ENCODE results near the gene SLC49A3.

DNA sequence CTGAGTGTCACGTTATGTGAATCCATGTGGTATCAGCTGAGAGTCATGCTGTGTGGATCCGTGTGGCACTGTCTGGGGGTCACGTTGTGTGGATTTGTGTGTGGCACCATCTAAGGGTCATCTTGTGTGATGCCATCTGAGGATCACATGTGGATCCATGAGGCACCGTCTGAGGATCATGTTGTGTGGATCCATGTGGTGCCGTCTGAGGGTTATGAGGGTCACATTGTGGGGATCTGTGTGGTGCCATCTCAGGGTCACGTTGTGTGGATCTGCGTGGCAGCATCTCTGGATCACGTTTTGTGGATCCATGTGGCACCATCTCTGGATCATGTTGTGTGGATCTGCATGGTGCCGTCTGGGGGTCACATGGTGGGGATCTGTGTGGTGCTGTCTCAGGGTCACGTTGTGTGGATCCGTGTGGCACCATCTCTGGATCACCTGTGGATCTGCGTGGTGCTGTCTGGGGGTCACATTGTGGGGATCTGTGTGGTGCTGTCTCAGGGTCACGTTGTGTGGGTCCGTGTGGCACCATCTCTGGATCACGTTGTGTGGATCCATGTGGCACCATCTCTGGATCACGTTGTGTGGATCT lies 56.7 kb downstream of the SLC49A3 start:
- TF ChIP-seq, protein P1, sequence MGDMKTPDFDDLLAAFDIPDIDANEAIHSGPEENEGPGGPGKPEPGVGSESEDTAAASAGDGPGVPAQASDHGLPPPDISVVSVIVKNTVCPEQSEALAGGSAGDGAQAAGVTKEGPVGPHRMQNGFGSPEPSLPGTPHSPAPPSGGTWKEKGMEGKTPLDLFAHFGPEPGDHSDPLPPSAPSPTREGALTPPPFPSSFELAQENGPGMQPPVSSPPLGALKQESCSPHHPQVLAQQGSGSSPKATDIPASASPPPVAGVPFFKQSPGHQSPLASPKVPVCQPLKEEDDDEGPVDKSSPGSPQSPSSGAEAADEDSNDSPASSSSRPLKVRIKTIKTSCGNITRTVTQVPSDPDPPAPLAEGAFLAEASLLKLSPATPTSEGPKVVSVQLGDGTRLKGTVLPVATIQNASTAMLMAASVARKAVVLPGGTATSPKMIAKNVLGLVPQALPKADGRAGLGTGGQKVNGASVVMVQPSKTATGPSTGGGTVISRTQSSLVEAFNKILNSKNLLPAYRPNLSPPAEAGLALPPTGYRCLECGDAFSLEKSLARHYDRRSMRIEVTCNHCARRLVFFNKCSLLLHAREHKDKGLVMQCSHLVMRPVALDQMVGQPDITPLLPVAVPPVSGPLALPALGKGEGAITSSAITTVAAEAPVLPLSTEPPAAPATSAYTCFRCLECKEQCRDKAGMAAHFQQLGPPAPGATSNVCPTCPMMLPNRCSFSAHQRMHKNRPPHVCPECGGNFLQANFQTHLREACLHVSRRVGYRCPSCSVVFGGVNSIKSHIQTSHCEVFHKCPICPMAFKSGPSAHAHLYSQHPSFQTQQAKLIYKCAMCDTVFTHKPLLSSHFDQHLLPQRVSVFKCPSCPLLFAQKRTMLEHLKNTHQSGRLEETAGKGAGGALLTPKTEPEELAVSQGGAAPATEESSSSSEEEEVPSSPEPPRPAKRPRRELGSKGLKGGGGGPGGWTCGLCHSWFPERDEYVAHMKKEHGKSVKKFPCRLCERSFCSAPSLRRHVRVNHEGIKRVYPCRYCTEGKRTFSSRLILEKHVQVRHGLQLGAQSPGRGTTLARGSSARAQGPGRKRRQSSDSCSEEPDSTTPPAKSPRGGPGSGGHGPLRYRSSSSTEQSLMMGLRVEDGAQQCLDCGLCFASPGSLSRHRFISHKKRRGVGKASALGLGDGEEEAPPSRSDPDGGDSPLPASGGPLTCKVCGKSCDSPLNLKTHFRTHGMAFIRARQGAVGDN (IDR thresholded peaks at IDR 0.05), result no peak
- TF ChIP-seq, protein P2, sequence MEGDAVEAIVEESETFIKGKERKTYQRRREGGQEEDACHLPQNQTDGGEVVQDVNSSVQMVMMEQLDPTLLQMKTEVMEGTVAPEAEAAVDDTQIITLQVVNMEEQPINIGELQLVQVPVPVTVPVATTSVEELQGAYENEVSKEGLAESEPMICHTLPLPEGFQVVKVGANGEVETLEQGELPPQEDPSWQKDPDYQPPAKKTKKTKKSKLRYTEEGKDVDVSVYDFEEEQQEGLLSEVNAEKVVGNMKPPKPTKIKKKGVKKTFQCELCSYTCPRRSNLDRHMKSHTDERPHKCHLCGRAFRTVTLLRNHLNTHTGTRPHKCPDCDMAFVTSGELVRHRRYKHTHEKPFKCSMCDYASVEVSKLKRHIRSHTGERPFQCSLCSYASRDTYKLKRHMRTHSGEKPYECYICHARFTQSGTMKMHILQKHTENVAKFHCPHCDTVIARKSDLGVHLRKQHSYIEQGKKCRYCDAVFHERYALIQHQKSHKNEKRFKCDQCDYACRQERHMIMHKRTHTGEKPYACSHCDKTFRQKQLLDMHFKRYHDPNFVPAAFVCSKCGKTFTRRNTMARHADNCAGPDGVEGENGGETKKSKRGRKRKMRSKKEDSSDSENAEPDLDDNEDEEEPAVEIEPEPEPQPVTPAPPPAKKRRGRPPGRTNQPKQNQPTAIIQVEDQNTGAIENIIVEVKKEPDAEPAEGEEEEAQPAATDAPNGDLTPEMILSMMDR (IDR thresholded peaks at IDR 0.05 in 2 of 3, conservative IDR thresholded peaks at IDR 0.05 in 1 of 3; ENCODE audit: control insufficient read depth in 2 of 3, extremely low read depth in 1 of 3, insufficient read depth in 1 of 3, low read depth in 3 of 3, low read length in 3 of 3), result no peak
- no peak for TF ChIP-seq SP1 (IDR thresholded peaks at IDR 0.05; ENCODE audit: low read depth, low read length)
- TF ChIP-seq MYC (IDR thresholded peaks at IDR 0.05; ENCODE audit: insufficient read depth, insufficient read length, insufficient replicate concordance, low read length, severe bottlenecking), result no peak
- no peak for TF ChIP-seq GABPA (IDR thresholded peaks at IDR 0.05; ENCODE audit: low read depth)
- TF ChIP-seq, protein P3, sequence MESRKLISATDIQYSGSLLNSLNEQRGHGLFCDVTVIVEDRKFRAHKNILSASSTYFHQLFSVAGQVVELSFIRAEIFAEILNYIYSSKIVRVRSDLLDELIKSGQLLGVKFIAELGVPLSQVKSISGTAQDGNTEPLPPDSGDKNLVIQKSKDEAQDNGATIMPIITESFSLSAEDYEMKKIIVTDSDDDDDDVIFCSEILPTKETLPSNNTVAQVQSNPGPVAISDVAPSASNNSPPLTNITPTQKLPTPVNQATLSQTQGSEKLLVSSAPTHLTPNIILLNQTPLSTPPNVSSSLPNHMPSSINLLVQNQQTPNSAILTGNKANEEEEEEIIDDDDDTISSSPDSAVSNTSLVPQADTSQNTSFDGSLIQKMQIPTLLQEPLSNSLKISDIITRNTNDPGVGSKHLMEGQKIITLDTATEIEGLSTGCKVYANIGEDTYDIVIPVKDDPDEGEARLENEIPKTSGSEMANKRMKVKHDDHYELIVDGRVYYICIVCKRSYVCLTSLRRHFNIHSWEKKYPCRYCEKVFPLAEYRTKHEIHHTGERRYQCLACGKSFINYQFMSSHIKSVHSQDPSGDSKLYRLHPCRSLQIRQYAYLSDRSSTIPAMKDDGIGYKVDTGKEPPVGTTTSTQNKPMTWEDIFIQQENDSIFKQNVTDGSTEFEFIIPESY (IDR thresholded peaks at IDR 0.05), result no peak
- no peak for TF ChIP-seq NR2C1 (IDR thresholded peaks at IDR 0.05)
- TF ChIP-seq, protein P4, sequence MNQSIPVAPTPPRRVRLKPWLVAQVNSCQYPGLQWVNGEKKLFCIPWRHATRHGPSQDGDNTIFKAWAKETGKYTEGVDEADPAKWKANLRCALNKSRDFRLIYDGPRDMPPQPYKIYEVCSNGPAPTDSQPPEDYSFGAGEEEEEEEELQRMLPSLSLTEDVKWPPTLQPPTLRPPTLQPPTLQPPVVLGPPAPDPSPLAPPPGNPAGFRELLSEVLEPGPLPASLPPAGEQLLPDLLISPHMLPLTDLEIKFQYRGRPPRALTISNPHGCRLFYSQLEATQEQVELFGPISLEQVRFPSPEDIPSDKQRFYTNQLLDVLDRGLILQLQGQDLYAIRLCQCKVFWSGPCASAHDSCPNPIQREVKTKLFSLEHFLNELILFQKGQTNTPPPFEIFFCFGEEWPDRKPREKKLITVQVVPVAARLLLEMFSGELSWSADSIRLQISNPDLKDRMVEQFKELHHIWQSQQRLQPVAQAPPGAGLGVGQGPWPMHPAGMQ (IDR thresholded peaks at IDR 0.05; ENCODE audit: borderline replicate concordance), result no peak
- TF ChIP-seq, protein P5, sequence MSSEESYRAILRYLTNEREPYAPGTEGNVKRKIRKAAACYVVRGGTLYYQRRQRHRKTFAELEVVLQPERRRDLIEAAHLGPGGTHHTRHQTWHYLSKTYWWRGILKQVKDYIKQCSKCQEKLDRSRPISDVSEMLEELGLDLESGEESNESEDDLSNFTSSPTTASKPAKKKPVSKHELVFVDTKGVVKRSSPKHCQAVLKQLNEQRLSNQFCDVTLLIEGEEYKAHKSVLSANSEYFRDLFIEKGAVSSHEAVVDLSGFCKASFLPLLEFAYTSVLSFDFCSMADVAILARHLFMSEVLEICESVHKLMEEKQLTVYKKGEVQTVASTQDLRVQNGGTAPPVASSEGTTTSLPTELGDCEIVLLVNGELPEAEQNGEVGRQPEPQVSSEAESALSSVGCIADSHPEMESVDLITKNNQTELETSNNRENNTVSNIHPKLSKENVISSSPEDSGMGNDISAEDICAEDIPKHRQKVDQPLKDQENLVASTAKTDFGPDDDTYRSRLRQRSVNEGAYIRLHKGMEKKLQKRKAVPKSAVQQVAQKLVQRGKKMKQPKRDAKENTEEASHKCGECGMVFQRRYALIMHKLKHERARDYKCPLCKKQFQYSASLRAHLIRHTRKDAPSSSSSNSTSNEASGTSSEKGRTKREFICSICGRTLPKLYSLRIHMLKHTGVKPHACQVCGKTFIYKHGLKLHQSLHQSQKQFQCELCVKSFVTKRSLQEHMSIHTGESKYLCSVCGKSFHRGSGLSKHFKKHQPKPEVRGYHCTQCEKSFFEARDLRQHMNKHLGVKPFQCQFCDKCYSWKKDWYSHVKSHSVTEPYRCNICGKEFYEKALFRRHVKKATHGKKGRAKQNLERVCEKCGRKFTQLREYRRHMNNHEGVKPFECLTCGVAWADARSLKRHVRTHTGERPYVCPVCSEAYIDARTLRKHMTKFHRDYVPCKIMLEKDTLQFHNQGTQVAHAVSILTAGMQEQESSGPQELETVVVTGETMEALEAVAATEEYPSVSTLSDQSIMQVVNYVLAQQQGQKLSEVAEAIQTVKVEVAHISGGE (CRISPR knock-in tag; IDR thresholded peaks at IDR 0.05), result no peak
- no peak for TF ChIP-seq JUND (IDR thresholded peaks at IDR 0.05; ENCODE audit: low read depth, low read length)
- TF ChIP-seq, protein P6, sequence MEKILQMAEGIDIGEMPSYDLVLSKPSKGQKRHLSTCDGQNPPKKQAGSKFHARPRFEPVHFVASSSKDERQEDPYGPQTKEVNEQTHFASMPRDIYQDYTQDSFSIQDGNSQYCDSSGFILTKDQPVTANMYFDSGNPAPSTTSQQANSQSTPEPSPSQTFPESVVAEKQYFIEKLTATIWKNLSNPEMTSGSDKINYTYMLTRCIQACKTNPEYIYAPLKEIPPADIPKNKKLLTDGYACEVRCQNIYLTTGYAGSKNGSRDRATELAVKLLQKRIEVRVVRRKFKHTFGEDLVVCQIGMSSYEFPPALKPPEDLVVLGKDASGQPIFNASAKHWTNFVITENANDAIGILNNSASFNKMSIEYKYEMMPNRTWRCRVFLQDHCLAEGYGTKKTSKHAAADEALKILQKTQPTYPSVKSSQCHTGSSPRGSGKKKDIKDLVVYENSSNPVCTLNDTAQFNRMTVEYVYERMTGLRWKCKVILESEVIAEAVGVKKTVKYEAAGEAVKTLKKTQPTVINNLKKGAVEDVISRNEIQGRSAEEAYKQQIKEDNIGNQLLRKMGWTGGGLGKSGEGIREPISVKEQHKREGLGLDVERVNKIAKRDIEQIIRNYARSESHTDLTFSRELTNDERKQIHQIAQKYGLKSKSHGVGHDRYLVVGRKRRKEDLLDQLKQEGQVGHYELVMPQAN (conservative IDR thresholded peaks at IDR 0.05), result no peak
- TF ChIP-seq DPF2 (IDR thresholded peaks at IDR 0.05), result no peak
- no peak for TF ChIP-seq POLR2A (IDR thresholded peaks at IDR 0.05; ENCODE audit: low read depth, low read length)

All from GM12878 (cell line).